GM23338 (cell line): ENCODE results near the gene PAQR9. TPM values are rescaled to one million over a fixed set of nuclear protein-coding genes. Genes with fewer than 3 reads are reported as not detected.

Experiments used
- ATAC-seq: fragments of 200-7000 bp; cut with Tn5 transposase; 3 replicates; pipeline ENCODE4 v1.9.1; 2020
- DNase-seq: peaks from one replicate; pipeline ENCODE4 v3.0.0-alpha.2; 2015; ENCODE audit warnings: low spot score
- H2AFZ ChIP-seq: fragments of 200-600 bp; sonication (generic); 2 replicates; pipeline ENCODE4 v1.8.0; 2016; ENCODE audit warnings: antibody characterized with exemption, mild to moderate bottlenecking, moderate library complexity
- H3F3A ChIP-seq: fragments of 200-600 bp; sonication (generic); replicated peaks from 2 replicates; pipeline ENCODE4 v1.8.0; 2017; ENCODE audit warnings: antibody characterized with exemption, mixed run types, low read depth
- H3K27ac ChIP-seq: fragments of 200-600 bp; sonication (generic); 2 replicates; pipeline ENCODE4 v1.6.1; 2016; ENCODE audit warnings: low read depth
- H3K27me3 ChIP-seq: fragments of 200-600 bp; sonication (generic); 2 replicates; pipeline ENCODE4 v1.8.0; 2016; ENCODE audit warnings: mild to moderate bottlenecking, mixed run types, moderate library complexity; ENCODE audit not compliant: insufficient read depth
- H3K36me3 ChIP-seq: fragments of 200-600 bp; sonication (generic); 2 replicates; pipeline ENCODE4 v1.8.0; 2016; ENCODE audit warnings: mild to moderate bottlenecking; ENCODE audit not compliant: insufficient read depth
- H3K4me1 ChIP-seq: fragments of 200-600 bp; sonication (generic); 2 replicates; pipeline ENCODE4 v1.8.0; 2016; ENCODE audit warnings: mild to moderate bottlenecking, moderate library complexity; ENCODE audit not compliant: insufficient read depth
- H3K4me2 ChIP-seq: fragments of 200-600 bp; sonication (generic); 2 replicates; pipeline ENCODE4 v1.7.1; 2017; ENCODE audit warnings: mixed run types
- H3K4me3 ChIP-seq: fragments of 200-600 bp; sonication (generic); 2 replicates; pipeline ENCODE4 v1.6.1; 2016; ENCODE audit warnings: mixed run types
- H3K79me2 ChIP-seq: fragments of 200-600 bp; sonication (generic); replicated peaks from 2 replicates; pipeline ENCODE4 v1.8.0; 2017; ENCODE audit warnings: mild to moderate bottlenecking; ENCODE audit not compliant: insufficient read depth
- H3K9me2 ChIP-seq: fragments of 200-600 bp; sonication (generic); 2 replicates; pipeline ENCODE4 v1.8.0; 2017; ENCODE audit not compliant: insufficient read depth
- H4K20me1 ChIP-seq: fragments of 200-600 bp; sonication (generic); replicated peaks from 2 replicates; pipeline ENCODE4 v1.8.0; 2017; ENCODE audit warnings: mild to moderate bottlenecking; ENCODE audit not compliant: insufficient read depth
- H3K27ac Mint-ChIP-seq: 2 replicates; pipeline ENCODE4 v1.8.0; 2020; ENCODE audit warnings: inconsistent platforms, mild to moderate bottlenecking, moderate library complexity, mixed read lengths
- H3K27me3 Mint-ChIP-seq: 3 replicates; pipeline ENCODE4 v1.8.0; 2022; ENCODE audit warnings: low read depth, mild to moderate bottlenecking, moderate library complexity, mixed read lengths, inconsistent platforms; ENCODE audit not compliant: insufficient read depth, poor library complexity
- H3K36me3 Mint-ChIP-seq: 3 replicates; pipeline ENCODE4 v1.8.0; 2021; ENCODE audit warnings: low read depth, mild to moderate bottlenecking, inconsistent platforms, moderate library complexity, mixed read lengths
- H3K4me1 Mint-ChIP-seq: 3 replicates; pipeline ENCODE4 v1.8.0; 2020; ENCODE audit warnings: mild to moderate bottlenecking, inconsistent platforms, mixed read lengths
- H3K4me3 Mint-ChIP-seq: 3 replicates; pipeline ENCODE4 v1.8.0; 2021; ENCODE audit warnings: moderate library complexity, mild to moderate bottlenecking, inconsistent platforms, mixed read lengths
- H3K9me3 Mint-ChIP-seq: 3 replicates; pipeline ENCODE4 v1.8.0; 2020; ENCODE audit warnings: moderate library complexity, mild to moderate bottlenecking, inconsistent platforms, mixed read lengths
- CREB1 ChIP-seq: fragments of 250-450 bp; sonication (Bioruptor Pico); IDR thresholded peaks from 2 replicates; pipeline ENCODE4 v1.5.0; 2020; ENCODE audit warnings: low read depth, mild to moderate bottlenecking, moderate library complexity
- EZH2 ChIP-seq: fragments of 200-600 bp; sonication (generic); IDR thresholded peaks from one replicate; pipeline ENCODE4 v1.8.0; 2017; ENCODE audit warnings: antibody characterized with exemption, mild to moderate bottlenecking, low read depth; ENCODE audit not compliant: unreplicated experiment
- EZH2phosphoT487 ChIP-seq: fragments of 200-600 bp; sonication (generic); IDR thresholded peaks from one replicate; pipeline ENCODE4 v1.8.1; 2018; ENCODE audit warnings: antibody characterized with exemption; ENCODE audit not compliant: unreplicated experiment
- JUNB ChIP-seq: IDR thresholded peaks from one replicate; pipeline ENCODE4 v1.6.1; 2016; ENCODE audit warnings: antibody characterized with exemption; ENCODE audit not compliant: unreplicated experiment
- NANOG ChIP-seq: IDR thresholded peaks from 2 replicates; pipeline ENCODE4 v1.6.1; 2016; ENCODE audit warnings: antibody characterized with exemption, borderline replicate concordance
- POLR2AphosphoS5 ChIP-seq: IDR thresholded peaks from 2 replicates; pipeline ENCODE4 v1.6.1; 2016; ENCODE audit warnings: antibody characterized with exemption, low read depth
- STAT1 ChIP-seq: IDR thresholded peaks from one replicate; pipeline ENCODE4 v1.6.1; 2016; ENCODE audit warnings: antibody characterized with exemption; ENCODE audit not compliant: unreplicated experiment
- ZNF114 ChIP-seq: fragments of 250-450 bp; sonication (Bioruptor Pico); IDR thresholded peaks from 2 replicates; pipeline ENCODE4 v1.5.0; 2020; ENCODE audit warnings: mild to moderate bottlenecking, moderate library complexity
- ZNF331 ChIP-seq: fragments of 250-450 bp; sonication (Bioruptor Pico); IDR thresholded peaks from 2 replicates; pipeline ENCODE4 v1.5.0; 2020; ENCODE audit warnings: low read depth, mild to moderate bottlenecking, moderate library complexity
- polyA plus RNA-seq: library from polyadenylated mRNA; unstranded; fragments of >200 nt; fragmentation: Nextera tagmentation; extraction: Ambion mirVana; gene quantifications from 2 replicates; pipeline ENCODE4 v1.2.1, GENCODE V29; 2016
- total RNA-seq: library from RNA; depleted of rRNA; stranded (reverse); fragments of >200 nt; shearing (Covaris generic); gene quantifications from 2 replicates; pipeline ENCODE4 v1.2.3, GENCODE V29; 2014
- TF ChIP-seq, protein P1 (sequence below): IDR thresholded peaks from 2 replicates; pipeline ENCODE4 v1.6.1; 2016; ENCODE audit warnings: antibody characterized with exemption
- TF ChIP-seq, protein P2 (sequence below), 2 experiments: fragments of 200-600 bp in 1 of 2; sonication (generic) in 1 of 2; conservative IDR thresholded peaks; 2 replicates each; pipeline versions ENCODE4 v1.5.1 to v1.6.1; 2016 to 2017; ENCODE audit warnings: antibody characterized with exemption in 2 of 2, low read depth in 2 of 2, mild to moderate bottlenecking in 2 of 2, moderate library complexity in 1 of 2
- TF ChIP-seq, protein P3 (sequence below): fragments of 250-450 bp; sonication (Bioruptor Pico); IDR thresholded peaks from 2 replicates; pipeline ENCODE4 v1.5.0; 2020; ENCODE audit warnings: mild to moderate bottlenecking, moderate library complexity
- TF ChIP-seq, protein P4 (sequence below): IDR thresholded peaks from one replicate; pipeline ENCODE4 v1.6.1; 2018; ENCODE audit warnings: antibody characterized with exemption; ENCODE audit not compliant: unreplicated experiment

The PAQR9 gene
- total and polyA plus RNA-seq, 2 experiments from 2014 or later = 2.0 to 2.3 TPM

DNA sequence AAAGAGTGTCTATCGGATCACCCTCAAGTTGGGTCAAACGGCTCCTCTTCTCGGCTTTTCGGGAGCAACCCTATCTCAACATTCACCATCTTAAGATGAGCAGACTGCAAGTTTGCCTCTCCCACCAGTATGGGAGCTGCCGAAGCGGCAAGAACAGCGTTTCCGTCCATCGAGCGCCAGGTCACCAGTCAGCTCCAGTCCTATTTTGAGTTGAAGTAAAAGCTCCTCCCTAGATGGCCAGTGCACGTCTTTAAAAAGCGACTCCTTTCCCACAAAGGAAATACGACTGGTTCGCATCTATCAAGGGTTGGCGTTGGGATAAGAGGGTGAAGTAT lies 37.5 kb upstream of the PAQR9 start:
- peak overlapping the region; percentile 83 for H3K4me2 ChIP-seq
- Mint-ChIP-seq H3K9me3 (no peaks in the 10 kb centered on the region), H3K4me1 (peaks cover 27% of the 10 kb centered on the region), H3K36me3 (no peaks in the 10 kb centered on the region; the same call in 2 of the 3 replicates), H3K27me3 (peaks cover 11% of the 10 kb centered on the region), H3K4me3 (peak overlapping the region; percentile 99), H3K27ac (peak overlapping the region; percentile 100)
- DNase-seq (no peak), ATAC-seq (peak; percentile 67)
- H3K9me2 ChIP-seq = no peaks in the 10 kb centered on the region
- H3K27me3 ChIP-seq = no peaks in the 10 kb centered on the region
- H3K27ac ChIP-seq = peak overlapping the region; percentile 93
- peak overlapping the region; percentile 28; the same call in 1 of the 2 replicates for H2AFZ ChIP-seq
- 0 out of 2 replicates have a peak, but pooled peaks cover 4% of the 10 kb centered on the region for H3F3A ChIP-seq
- H3K36me3 ChIP-seq = no peaks in the 10 kb centered on the region
- H3K4me3 ChIP-seq = peak overlapping the region; percentile 88
- H3K79me2 ChIP-seq = peaks cover 48% of the 10 kb centered on the region
- TF ChIP-seq, protein P1, sequence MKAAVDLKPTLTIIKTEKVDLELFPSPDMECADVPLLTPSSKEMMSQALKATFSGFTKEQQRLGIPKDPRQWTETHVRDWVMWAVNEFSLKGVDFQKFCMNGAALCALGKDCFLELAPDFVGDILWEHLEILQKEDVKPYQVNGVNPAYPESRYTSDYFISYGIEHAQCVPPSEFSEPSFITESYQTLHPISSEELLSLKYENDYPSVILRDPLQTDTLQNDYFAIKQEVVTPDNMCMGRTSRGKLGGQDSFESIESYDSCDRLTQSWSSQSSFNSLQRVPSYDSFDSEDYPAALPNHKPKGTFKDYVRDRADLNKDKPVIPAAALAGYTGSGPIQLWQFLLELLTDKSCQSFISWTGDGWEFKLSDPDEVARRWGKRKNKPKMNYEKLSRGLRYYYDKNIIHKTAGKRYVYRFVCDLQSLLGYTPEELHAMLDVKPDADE = no peak
- no peak for TF ChIP-seq EZH2phosphoT487
- TF ChIP-seq, protein P2, sequence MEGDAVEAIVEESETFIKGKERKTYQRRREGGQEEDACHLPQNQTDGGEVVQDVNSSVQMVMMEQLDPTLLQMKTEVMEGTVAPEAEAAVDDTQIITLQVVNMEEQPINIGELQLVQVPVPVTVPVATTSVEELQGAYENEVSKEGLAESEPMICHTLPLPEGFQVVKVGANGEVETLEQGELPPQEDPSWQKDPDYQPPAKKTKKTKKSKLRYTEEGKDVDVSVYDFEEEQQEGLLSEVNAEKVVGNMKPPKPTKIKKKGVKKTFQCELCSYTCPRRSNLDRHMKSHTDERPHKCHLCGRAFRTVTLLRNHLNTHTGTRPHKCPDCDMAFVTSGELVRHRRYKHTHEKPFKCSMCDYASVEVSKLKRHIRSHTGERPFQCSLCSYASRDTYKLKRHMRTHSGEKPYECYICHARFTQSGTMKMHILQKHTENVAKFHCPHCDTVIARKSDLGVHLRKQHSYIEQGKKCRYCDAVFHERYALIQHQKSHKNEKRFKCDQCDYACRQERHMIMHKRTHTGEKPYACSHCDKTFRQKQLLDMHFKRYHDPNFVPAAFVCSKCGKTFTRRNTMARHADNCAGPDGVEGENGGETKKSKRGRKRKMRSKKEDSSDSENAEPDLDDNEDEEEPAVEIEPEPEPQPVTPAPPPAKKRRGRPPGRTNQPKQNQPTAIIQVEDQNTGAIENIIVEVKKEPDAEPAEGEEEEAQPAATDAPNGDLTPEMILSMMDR (conservative IDR thresholded peaks at IDR 0.05; ENCODE audit: low read depth in 2 of 2) = no peak
- TF ChIP-seq STAT1 = no peak
- TF ChIP-seq, protein P3, sequence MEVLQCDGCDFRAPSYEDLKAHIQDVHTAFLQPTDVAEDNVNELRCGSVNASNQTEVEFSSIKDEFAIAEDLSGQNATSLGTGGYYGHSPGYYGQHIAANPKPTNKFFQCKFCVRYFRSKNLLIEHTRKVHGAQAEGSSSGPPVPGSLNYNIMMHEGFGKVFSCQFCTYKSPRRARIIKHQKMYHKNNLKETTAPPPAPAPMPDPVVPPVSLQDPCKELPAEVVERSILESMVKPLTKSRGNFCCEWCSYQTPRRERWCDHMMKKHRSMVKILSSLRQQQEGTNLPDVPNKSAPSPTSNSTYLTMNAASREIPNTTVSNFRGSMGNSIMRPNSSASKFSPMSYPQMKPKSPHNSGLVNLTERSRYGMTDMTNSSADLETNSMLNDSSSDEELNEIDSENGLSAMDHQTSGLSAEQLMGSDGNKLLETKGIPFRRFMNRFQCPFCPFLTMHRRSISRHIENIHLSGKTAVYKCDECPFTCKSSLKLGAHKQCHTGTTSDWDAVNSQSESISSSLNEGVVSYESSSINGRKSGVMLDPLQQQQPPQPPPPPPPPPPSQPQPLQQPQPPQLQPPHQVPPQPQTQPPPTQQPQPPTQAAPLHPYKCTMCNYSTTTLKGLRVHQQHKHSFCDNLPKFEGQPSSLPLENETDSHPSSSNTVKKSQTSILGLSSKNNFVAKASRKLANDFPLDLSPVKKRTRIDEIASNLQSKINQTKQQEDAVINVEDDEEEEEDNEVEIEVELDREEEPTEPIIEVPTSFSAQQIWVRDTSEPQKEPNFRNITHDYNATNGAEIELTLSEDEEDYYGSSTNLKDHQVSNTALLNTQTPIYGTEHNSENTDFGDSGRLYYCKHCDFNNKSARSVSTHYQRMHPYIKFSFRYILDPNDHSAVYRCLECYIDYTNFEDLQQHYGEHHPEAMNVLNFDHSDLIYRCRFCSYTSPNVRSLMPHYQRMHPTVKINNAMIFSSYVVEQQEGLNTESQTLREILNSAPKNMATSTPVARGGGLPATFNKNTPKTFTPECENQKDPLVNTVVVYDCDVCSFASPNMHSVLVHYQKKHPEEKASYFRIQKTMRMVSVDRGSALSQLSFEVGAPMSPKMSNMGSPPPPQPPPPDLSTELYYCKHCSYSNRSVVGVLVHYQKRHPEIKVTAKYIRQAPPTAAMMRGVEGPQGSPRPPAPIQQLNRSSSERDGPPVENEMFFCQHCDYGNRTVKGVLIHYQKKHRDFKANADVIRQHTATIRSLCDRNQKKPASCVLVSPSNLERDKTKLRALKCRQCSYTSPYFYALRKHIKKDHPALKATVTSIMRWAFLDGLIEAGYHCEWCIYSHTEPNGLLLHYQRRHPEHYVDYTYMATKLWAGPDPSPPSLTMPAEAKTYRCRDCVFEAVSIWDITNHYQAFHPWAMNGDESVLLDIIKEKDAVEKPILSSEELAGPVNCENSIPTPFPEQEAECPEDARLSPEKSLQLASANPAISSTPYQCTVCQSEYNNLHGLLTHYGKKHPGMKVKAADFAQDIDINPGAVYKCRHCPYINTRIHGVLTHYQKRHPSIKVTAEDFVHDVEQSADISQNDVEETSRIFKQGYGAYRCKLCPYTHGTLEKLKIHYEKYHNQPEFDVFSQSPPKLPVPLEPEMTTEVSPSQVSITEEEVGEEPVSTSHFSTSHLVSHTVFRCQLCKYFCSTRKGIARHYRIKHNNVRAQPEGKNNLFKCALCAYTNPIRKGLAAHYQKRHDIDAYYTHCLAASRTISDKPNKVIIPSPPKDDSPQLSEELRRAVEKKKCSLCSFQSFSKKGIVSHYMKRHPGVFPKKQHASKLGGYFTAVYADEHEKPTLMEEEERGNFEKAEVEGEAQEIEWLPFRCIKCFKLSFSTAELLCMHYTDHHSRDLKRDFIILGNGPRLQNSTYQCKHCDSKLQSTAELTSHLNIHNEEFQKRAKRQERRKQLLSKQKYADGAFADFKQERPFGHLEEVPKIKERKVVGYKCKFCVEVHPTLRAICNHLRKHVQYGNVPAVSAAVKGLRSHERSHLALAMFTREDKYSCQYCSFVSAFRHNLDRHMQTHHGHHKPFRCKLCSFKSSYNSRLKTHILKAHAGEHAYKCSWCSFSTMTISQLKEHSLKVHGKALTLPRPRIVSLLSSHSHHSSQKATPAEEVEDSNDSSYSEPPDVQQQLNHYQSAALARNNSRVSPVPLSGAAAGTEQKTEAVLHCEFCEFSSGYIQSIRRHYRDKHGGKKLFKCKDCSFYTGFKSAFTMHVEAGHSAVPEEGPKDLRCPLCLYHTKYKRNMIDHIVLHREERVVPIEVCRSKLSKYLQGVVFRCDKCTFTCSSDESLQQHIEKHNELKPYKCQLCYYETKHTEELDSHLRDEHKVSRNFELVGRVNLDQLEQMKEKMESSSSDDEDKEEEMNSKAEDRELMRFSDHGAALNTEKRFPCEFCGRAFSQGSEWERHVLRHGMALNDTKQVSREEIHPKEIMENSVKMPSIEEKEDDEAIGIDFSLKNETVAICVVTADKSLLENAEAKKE (CRISPR knock-in tag) = no peak
- TF ChIP-seq, protein P4, sequence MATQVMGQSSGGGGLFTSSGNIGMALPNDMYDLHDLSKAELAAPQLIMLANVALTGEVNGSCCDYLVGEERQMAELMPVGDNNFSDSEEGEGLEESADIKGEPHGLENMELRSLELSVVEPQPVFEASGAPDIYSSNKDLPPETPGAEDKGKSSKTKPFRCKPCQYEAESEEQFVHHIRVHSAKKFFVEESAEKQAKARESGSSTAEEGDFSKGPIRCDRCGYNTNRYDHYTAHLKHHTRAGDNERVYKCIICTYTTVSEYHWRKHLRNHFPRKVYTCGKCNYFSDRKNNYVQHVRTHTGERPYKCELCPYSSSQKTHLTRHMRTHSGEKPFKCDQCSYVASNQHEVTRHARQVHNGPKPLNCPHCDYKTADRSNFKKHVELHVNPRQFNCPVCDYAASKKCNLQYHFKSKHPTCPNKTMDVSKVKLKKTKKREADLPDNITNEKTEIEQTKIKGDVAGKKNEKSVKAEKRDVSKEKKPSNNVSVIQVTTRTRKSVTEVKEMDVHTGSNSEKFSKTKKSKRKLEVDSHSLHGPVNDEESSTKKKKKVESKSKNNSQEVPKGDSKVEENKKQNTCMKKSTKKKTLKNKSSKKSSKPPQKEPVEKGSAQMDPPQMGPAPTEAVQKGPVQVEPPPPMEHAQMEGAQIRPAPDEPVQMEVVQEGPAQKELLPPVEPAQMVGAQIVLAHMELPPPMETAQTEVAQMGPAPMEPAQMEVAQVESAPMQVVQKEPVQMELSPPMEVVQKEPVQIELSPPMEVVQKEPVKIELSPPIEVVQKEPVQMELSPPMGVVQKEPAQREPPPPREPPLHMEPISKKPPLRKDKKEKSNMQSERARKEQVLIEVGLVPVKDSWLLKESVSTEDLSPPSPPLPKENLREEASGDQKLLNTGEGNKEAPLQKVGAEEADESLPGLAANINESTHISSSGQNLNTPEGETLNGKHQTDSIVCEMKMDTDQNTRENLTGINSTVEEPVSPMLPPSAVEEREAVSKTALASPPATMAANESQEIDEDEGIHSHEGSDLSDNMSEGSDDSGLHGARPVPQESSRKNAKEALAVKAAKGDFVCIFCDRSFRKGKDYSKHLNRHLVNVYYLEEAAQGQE = no peak
- TF ChIP-seq ZNF331 = no peak
- no peak for TF ChIP-seq CREB1 (CRISPR knock-in tag)
- TF ChIP-seq EZH2 = no peak
- no peak for TF ChIP-seq ZNF114 (CRISPR knock-in tag)
- TF ChIP-seq POLR2AphosphoS5 = no peak
- TF ChIP-seq JUNB = no peak
- TF ChIP-seq NANOG = no peak
- peaks cover 15% of the 10 kb centered on the region for H4K20me1 ChIP-seq
- peaks cover 18% of the 10 kb centered on the region for H3K4me1 ChIP-seq
